GM20000 (cell line): ENCODE measurements around the gene SUSD2.
"Not testable (repeated sequence)": the region's sequence is repeated elsewhere in the genome, so short reads cannot be mapped to it uniquely, and the experiment has no call there.

Source experiments
- DNase-seq: peaks from one replicate; pipeline ENCODE4 v3.0.0; 2012; ENCODE audit warnings: low spot score
- TF ChIP-seq, protein P1 (sequence below): IDR thresholded peaks from 2 replicates; pipeline ENCODE4 v1.5.1; 2012; ENCODE audit warnings: mild to moderate bottlenecking, control low read depth; ENCODE audit errors: extremely low read depth, missing control alignments

Gene SUSD2

DNA sequence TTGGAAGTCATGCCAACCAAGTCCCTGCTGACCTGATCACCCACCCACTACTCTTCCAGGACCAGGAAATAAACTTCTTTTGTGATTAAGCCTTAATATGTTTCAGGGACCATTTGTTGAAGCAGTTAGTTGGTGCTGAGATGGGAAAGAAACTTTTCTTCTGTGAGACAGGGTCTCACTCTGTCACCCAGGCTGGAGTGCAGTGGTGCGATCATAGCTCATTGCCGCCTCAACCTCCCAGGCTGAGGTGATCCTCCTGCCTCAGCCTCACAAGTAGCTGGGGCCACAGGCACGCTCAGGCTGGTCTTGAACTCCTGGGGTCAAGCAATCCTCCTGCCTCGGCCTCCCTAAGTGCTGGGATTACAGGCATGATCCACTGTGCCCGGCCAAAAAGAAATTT lies 10.6 kb downstream of the SUSD2 start:
- TF ChIP-seq, protein P1, sequence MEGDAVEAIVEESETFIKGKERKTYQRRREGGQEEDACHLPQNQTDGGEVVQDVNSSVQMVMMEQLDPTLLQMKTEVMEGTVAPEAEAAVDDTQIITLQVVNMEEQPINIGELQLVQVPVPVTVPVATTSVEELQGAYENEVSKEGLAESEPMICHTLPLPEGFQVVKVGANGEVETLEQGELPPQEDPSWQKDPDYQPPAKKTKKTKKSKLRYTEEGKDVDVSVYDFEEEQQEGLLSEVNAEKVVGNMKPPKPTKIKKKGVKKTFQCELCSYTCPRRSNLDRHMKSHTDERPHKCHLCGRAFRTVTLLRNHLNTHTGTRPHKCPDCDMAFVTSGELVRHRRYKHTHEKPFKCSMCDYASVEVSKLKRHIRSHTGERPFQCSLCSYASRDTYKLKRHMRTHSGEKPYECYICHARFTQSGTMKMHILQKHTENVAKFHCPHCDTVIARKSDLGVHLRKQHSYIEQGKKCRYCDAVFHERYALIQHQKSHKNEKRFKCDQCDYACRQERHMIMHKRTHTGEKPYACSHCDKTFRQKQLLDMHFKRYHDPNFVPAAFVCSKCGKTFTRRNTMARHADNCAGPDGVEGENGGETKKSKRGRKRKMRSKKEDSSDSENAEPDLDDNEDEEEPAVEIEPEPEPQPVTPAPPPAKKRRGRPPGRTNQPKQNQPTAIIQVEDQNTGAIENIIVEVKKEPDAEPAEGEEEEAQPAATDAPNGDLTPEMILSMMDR = no peak
- DNase-seq = no peak

DNA sequence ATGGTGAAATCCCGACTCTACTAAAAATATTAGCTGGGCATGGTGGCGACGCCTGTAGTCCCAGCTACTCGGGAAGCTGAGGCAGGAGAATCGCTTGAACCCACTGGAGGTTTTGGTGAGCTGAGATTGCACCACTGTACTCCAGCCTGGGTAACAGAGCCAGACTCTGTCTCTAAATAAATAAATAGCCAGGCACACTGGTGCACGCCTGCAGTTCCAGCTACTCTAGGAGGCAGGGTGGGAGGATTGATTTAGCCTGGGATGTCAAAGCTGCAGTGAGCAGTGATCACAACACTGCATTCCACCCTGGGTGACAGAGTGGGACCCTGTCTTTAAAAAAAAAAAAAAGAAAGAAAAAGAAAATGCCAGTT lies 17.4 kb downstream of the SUSD2 start:
- DNase-seq = no peak
- TF ChIP-seq, protein P1 = no peak

DNA sequence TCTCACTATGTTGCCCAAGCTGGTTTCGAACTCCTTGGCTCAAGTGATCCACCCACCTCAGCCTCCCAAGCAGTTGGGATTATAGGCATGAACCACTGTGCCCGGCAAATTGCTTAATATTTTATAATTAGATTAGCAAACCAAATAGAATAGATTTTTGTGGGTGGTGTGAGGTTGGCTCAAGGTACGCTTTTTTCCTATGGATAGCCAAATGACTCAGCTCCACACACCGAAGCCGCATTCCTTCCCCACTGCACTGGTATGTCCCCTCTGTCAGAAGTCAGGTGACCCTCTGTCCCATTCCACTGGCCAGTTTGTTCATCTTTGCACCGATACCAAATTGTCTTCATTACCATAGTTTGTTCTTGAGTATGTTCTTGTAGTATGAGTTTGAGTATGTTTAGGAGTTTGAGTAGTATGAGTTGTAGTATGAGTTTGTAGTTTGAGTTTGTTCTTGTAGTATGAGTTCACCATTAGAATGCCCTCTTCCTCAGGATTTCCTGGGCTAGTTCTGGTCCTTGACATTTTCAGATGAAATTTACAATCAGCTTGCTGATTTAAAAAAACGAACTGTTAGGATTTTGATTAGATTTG lies 19.4 kb downstream of the SUSD2 start:
- no peak for DNase-seq
- TF ChIP-seq, protein P1 = no peak

DNA sequence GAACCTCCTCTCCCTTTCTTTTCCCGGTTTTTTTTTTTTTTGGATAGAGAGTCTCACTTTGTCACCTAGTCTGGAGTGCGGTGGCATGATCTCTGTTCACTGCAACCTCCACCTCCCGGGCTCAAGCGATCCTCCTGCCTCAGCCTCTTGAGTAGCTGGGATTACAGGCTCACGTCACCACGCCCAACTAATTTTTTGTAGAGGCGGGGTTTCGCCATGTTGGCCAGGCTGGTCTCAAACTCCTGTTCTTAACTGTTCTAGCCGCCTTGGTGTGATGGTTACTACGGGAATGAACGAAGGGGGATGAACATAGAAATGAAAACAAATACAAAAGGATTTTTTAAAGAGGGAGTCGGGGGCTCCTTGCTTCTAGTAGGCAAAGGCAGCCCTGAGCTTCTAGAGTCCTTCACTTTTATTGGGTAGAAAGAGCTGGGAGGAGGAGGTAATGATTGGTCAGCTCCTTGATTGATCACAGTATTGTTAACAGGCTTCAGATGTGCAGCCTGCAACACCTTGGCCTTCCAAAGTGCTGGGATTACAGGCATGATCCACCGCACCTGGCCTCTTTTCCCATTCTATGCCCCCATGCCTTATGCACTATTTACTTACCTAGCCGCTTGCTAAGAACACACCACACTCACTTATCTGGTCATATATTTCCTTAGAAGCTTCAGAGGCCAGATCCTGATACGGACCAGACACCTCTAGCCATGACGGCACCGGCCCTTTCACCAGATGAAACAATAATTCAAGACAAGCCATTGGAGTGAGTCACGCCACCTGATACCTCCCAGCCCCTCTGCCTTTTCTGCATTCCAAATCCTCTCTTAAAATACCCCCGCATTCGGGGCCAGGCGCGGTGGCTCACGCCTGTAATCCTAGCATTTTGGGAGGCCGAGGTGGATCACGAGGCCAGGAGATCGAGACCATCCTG lies 20.7 kb downstream of the SUSD2 start:
- no peak for DNase-seq
- TF ChIP-seq, protein P1 = no peak

DNA sequence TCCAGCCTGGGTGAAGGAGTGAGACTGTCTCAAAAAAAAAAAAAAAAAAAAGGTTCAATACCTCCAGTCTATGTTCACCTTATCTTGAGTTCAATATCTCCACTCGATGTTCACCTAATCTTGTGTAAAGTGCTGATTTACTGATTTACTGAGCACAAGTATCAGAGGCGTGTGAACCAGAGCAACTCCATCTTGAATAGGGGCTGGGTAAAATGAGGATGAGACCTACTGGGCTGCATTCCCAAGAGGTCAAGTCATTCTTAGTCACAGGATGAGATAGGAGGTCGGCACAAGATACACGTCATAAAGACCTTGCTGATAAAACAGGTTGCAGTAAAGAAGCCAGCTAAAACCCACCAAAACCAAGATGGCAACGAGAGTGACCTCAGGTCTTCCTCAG lies 22.6 kb downstream of the SUSD2 start:
- not testable (repeated sequence) for DNase-seq

DNA sequence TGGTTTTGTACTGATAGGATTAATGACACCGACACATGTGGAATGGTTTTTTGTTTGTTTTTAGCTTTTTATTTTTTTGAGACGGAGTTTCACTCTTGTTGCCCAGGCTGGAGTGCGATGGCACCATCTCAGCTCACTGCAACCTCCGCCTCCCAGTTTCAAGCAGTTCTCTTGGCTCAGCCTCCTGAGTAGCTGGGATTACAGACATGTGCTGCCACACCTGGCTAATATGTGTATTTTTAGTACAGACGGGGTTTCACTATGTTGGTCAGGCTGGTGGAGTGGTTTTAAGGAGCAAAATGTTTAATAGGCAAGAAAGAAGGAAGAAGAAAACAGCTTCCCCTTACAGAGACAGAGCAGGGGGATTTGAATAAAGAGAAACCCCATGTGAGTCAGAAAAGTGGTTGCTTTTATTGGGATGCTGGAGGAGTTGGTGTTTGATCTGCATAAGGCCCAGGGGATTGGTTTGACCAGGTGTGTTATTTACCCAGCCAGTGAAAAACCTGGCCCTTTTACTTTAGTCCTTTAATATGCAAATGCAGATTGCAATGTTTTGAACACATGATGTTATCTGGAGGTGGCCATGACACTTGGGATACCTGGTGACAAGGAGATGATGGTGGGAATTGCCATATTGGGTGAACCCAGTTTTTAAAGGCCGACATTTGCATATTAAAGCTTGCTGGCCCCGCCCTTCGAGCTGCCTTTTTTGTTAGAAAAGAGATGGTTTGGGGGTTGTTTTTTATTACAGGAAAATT lies 24.3 kb downstream of the SUSD2 start:
- TF ChIP-seq, protein P1 = no peak
- no peak for DNase-seq

DNA sequence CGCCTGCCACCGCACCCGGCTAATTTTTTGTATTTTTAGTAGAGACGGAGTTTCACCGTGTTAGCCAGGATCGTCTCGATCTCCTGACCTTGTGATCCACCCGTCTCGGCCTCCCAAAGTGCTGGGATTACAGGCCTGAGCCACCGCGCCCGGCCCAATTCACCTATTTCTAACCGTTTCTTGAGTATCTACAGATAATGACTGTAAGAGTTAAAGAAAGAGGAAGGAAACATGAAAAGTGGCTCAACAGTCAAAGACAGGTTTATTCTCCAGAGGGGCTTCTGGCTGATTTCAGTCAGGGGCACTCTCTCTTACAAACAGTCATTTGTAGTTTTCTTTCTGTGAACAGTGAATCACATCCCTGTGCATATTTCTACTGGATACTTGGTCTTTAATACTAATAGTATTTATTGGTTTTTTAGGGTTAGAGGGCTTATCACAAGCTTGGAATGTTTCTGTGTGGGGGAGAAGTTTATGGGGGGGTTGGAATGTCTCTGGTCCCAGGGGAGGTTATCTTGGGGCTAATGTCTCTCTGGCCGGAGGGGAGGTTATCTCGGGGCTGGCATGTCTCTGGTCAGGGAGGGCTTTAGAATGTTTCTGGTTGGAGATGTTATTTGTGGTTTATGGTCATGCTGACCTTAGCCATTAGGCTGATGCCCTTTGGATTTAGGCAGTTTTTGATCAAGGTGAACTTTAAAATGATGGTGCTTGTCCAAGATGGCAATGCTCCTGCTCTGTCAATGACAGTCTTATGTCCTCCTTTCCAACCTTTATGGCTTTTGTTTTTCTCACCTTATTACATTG lies 25.4 kb downstream of the SUSD2 start:
- DNase-seq = not testable (repeated sequence)
